Fibroblast of pulmonary artery (primary cell): Measurements from ENCODE around the gene GSTK1.
A peak's percentile ranks its signal among the peaks of the same experiment; 100 is the strongest.

Source experiments
- DNase-seq: peaks from one replicate; pipeline ENCODE4 v3.0.0-alpha.2; 2010; ENCODE audit warnings: low read depth
- H3K4me3 ChIP-seq: replicated peaks from 2 replicates; pipeline ENCODE4 v1.5.1; 2011; ENCODE audit warnings: low read depth, mild to moderate bottlenecking, control low read depth, low read length, moderate library complexity
- TF ChIP-seq, protein P1 (sequence below): IDR thresholded peaks from 2 replicates; pipeline ENCODE4 v1.5.1; 2011; ENCODE audit warnings: mild to moderate bottlenecking, control low read depth, low read length, inconsistent platforms; ENCODE audit errors: missing control alignments

GSTK1 gene

DNA sequence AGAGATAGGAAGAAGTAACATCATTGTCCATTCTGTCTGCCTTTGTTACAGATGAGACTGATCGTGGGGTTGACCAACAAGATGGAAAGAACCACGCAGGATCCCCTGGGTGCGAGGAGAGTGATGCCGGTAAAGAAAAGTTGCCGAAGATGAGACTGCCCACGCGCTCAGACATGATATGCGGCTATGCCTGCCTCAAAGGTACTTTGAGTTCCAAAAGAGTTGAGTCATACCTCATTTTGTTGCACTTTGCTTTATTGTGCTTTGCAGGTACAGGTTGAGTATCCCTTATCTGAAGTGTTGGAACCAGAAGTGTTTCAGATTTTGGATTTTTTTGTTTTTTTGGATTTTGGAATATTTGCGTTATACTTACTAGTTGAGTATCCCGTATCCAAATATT lies 40.5 kb downstream of the GSTK1 start:
- TF ChIP-seq, protein P1, sequence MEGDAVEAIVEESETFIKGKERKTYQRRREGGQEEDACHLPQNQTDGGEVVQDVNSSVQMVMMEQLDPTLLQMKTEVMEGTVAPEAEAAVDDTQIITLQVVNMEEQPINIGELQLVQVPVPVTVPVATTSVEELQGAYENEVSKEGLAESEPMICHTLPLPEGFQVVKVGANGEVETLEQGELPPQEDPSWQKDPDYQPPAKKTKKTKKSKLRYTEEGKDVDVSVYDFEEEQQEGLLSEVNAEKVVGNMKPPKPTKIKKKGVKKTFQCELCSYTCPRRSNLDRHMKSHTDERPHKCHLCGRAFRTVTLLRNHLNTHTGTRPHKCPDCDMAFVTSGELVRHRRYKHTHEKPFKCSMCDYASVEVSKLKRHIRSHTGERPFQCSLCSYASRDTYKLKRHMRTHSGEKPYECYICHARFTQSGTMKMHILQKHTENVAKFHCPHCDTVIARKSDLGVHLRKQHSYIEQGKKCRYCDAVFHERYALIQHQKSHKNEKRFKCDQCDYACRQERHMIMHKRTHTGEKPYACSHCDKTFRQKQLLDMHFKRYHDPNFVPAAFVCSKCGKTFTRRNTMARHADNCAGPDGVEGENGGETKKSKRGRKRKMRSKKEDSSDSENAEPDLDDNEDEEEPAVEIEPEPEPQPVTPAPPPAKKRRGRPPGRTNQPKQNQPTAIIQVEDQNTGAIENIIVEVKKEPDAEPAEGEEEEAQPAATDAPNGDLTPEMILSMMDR = no peak
- no peak overlapping the region for H3K4me3 ChIP-seq
- no peak for DNase-seq

- DNase-seq = no peak
- H3K4me3 ChIP-seq = no peak overlapping the region
- TF ChIP-seq, protein P1 = no peak
Observed at GRCh38 chr7:143304938-143305337, 41.7 kb downstream of the GSTK1 start.

DNA sequence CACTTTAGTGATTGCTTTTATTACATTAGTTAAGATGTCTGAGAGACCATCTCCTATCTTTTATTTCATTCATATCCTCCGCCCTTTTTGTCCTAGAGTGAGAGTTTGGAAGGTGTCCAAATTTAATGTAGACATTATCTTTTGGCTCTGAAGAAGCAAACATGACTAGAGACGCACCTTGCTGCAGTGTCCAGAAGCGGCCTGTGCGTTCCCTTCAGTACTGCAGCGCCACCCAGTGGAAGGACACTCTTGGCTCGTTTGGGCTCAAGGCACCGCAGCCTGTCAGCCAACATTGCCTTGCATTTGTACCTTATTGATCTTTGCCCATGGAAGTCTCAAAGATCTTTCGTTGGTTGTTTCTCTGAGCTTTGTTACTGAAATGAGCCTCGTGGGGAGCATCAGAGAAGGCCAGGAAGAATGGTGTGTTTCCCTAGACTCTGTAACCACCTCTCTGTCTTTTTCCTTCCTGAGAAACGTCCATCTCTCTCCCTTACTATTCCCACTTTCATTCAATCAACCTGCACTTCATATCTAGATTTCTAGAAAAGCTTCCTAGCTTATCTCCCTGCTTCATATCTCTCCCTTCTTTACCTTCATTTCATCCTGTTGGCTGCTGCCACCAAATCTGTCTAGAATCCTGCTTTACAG lies 42.3 kb downstream of the GSTK1 start:
- no peak overlapping the region for H3K4me3 ChIP-seq
- TF ChIP-seq, protein P1 = peak; percentile 76
- DNase-seq = peak; percentile 69

DNA sequence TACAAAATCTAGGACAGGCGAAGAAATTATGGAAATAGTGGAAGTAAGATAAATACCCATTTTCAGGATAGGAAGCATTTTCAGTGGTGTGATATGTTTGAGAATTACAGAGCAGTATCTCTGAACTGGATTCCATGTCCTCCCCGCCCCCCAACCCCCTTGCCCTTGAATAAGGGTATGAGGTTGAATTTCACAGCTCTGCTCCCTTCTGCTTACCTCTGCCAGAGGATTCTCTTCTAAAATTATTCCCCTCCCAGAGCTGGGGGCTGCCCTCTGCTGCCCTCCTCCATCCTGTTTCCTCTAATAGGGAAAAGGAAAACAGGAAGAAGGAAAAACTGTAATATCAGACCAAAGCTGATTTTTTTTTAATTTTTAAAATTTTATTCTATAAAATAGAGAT lies 45.4 kb downstream of the GSTK1 start:
- H3K4me3 ChIP-seq = no peak overlapping the region
- no peak for DNase-seq
- TF ChIP-seq, protein P1 = no peak

DNA sequence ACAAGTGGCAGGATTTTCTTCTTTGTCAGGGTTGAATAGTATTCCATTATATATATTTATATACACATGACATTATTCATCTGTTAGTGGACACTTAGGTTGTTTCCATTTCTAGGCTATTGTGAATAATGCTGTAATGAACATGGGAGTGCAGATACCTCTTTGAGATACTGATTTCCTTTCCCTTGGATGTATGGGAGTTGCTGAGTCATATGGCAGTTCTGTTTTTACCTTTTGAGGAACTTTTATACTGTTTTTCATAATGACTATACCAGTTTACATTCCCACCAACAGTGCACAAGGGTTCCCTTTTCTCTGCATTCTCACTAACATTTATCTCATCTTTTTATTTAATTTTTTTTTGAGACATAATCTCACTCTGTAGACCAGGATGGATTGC lies 50.9 kb downstream of the GSTK1 start:
- TF ChIP-seq, protein P1 = no peak
- no peak for DNase-seq
- H3K4me3 ChIP-seq = no peak overlapping the region

- no peak for DNase-seq
- no peak within 1 kb of the TSS for H3K4me3 ChIP-seq
- TF ChIP-seq, protein P1 = no peak
Observed at GRCh38 chr7:143315776-143316175, 52.5 kb downstream of the GSTK1 start, which contains the start of gene CLCN1. CLCN1 (plus strand) TSS chr7:143316111; CDS start chr7:143316213, 102 bp downstream.

GRCh38 chr7:143316492-143316891 lies 53.3 kb downstream of the GSTK1 start:
- TF ChIP-seq, protein P1 = no peak
- H3K4me3 ChIP-seq = no peak overlapping the region
- DNase-seq = no peak
